ENCODE data around the gene MLC1.
A peak's percentile ranks its signal among the peaks of the same experiment; 100 is the strongest.

- TF ChIP-seq TAF1 (IDR thresholded peaks at IDR 0.05; ENCODE audit: borderline replicate concordance, low read depth, low read length) (no peak), HCFC1 (IDR thresholded peaks at IDR 0.05; ENCODE audit: low read length) (no peak), CTCF (IDR thresholded peaks at IDR 0.05 in 2 of 3, conservative IDR thresholded peaks at IDR 0.05 in 1 of 3; ENCODE audit: control insufficient read depth in 2 of 3, extremely low read depth in 1 of 3, insufficient read depth in 1 of 3, low read depth in 3 of 3, low read length in 3 of 3) (peak; percentile 84 to 94 (median 94)), POLR2AphosphoS2 (IDR thresholded peaks at IDR 0.05; ENCODE audit: low read depth, low read length) (no peak), POLR2A (IDR thresholded peaks at IDR 0.05; ENCODE audit: low read depth, low read length) (no peak), GABPA (IDR thresholded peaks at IDR 0.05; ENCODE audit: low read depth) (no peak), USF1 (IDR thresholded peaks at IDR 0.05; ENCODE audit: borderline replicate concordance, extremely low read length, insufficient read depth, low read depth, low read length) (no peak), CEBPB (IDR thresholded peaks at IDR 0.05; ENCODE audit: borderline replicate concordance in 1 of 2, low read depth in 2 of 2, low read length in 2 of 2) (no peak), CBX3 (IDR thresholded peaks at IDR 0.05; ENCODE audit: borderline replicate concordance, low read depth) (no peak), PKNOX1 (IDR thresholded peaks at IDR 0.05) (no peak), CEBPZ (IDR thresholded peaks at IDR 0.05; ENCODE audit: low read depth, low read length) (no peak), HSF1 (IDR thresholded peaks at IDR 0.05; ENCODE audit: low read depth, low read length) (no peak), BACH1 (IDR thresholded peaks at IDR 0.05; ENCODE audit: borderline replicate concordance) (no peak), USF2 (IDR thresholded peaks at IDR 0.05; ENCODE audit: borderline replicate concordance, low read depth, low read length) (no peak)
Measured at GRCh38 chr22:50030297-50031188, 54.7 kb downstream of the MLC1 start.

All from GM12878 (cell line).